ENCODE data around the gene PRSS53.

- TF ChIP-seq NFIC (IDR thresholded peaks at IDR 0.05; ENCODE audit: borderline replicate concordance) (no peak), CTCF (IDR thresholded peaks at IDR 0.05) (no peak), TAF1 (IDR thresholded peaks at IDR 0.05; ENCODE audit: borderline replicate concordance, low read depth, low read length) (no peak), JUND (IDR thresholded peaks at IDR 0.05) (no peak), EP300 (IDR thresholded peaks at IDR 0.05; ENCODE audit: borderline replicate concordance in 1 of 2, low read depth in 1 of 2, low read length in 1 of 2) (no peak), CHD2 (IDR thresholded peaks at IDR 0.05; ENCODE audit: low read length, partially characterized antibody) (no peak), MAX (IDR thresholded peaks at IDR 0.05; ENCODE audit: low read depth) (no peak), POLR2AphosphoS5 (IDR thresholded peaks at IDR 0.05; ENCODE audit: low read depth, low read length) (no peak)
These were observed 52.1 kb downstream of the PRSS53 start for GRCh38 chr16:31036691-31037090.
